Measurements from ENCODE around the gene HIPK2.

HIPK2 gene

DNA sequence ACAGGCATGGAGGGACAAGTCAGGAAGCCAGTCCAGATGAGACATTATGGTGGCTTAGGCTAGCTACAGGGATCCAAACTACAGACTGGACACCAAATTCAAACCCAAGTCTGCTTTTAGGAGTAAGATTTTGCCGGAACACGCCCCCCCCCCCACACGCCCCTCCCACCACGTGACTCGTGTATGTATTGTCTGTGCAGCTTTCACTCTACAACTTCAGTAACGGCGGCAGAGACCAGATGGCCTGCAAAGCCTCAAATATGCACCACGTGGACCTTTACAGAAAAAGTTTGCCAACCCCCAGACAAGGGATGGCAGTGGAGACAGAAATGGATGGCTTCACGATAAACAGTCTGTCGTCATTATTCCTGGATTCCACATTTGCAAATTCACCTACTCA, 14.5 kb downstream of the HIPK2 start:
- no peak overlapping the region for H3K4me2 ChIP-seq
- H3K79me2 ChIP-seq (ENCODE audit: insufficient read depth, low read depth) = peaks cover 80% of the 10 kb centered on the region; the same call in 1 of the 2 replicates

GRCh38 chr7:139762886-139763285, 14.9 kb downstream of the HIPK2 start:
- TF ChIP-seq CTCF (conservative IDR thresholded peaks at IDR 0.05; ENCODE audit: low read depth, low read length) = no peak
- Histone ChIP-seq H3K4me1 (ENCODE audit: low read depth, poor library complexity, severe bottlenecking) (peaks cover 35% of the 10 kb centered on the region), H3K9ac (no peak overlapping the region), H2AFZ (ENCODE audit: low read depth) (no peak overlapping the region), H3K4me3 (IDR thresholded peaks at IDR 0.05; ENCODE audit: insufficient read depth, low read depth, low read length) (no peak overlapping the region), H3K36me3 (ENCODE audit: insufficient read depth) (no peaks in the 10 kb centered on the region; the same call in 1 of the 2 replicates), H3K27ac (no peak overlapping the region), H3K27me3 (ENCODE audit: insufficient read depth, low read depth) (no peaks in the 10 kb centered on the region), H4K20me1 (ENCODE audit: insufficient read depth) (peaks cover 21% of the 10 kb centered on the region; the same call in 1 of the 2 replicates), H3K4me2 (no peak overlapping the region), H3K79me2 (ENCODE audit: insufficient read depth, low read depth) (peaks cover 83% of the 10 kb centered on the region; the same call in 1 of the 2 replicates)

More for the DNA sequence above, 14.5 kb downstream of the HIPK2 start:
- H2AFZ ChIP-seq (ENCODE audit: low read depth) = no peak overlapping the region
- H3K27ac ChIP-seq = no peak overlapping the region
- H3K9ac ChIP-seq = no peak overlapping the region
- peaks cover 35% of the 10 kb centered on the region for H3K4me1 ChIP-seq (ENCODE audit: low read depth, poor library complexity, severe bottlenecking)
- H3K27me3 ChIP-seq (ENCODE audit: insufficient read depth, low read depth) = no peaks in the 10 kb centered on the region
- TF ChIP-seq CTCF (conservative IDR thresholded peaks at IDR 0.05; ENCODE audit: low read depth, low read length) = no peak
- no peaks in the 10 kb centered on the region; the same call in 1 of the 2 replicates for H3K36me3 ChIP-seq (ENCODE audit: insufficient read depth)
- peaks cover 21% of the 10 kb centered on the region; the same call in 1 of the 2 replicates for H4K20me1 ChIP-seq (ENCODE audit: insufficient read depth)
- H3K4me3 ChIP-seq (IDR thresholded peaks at IDR 0.05; ENCODE audit: insufficient read depth, low read depth, low read length) = no peak overlapping the region

GRCh38 chr7:139758388-139758787, 19.4 kb downstream of the HIPK2 start:
- H3K4me1 ChIP-seq (ENCODE audit: low read depth, poor library complexity, severe bottlenecking) = peaks cover 23% of the 10 kb centered on the region
- no peak overlapping the region for H3K27ac ChIP-seq
- H3K36me3 ChIP-seq (ENCODE audit: insufficient read depth) = no peaks in the 10 kb centered on the region
- H3K79me2 ChIP-seq (ENCODE audit: insufficient read depth, low read depth) = peaks cover 70% of the 10 kb centered on the region
- H2AFZ ChIP-seq (ENCODE audit: low read depth) = no peak overlapping the region
- peaks cover 10% of the 10 kb centered on the region; the same call in 1 of the 2 replicates for H4K20me1 ChIP-seq (ENCODE audit: insufficient read depth)
- no peaks in the 10 kb centered on the region for H3K27me3 ChIP-seq (ENCODE audit: insufficient read depth, low read depth)
- no peak overlapping the region for H3K4me3 ChIP-seq (IDR thresholded peaks at IDR 0.05; ENCODE audit: insufficient read depth, low read depth, low read length)
- no peak for TF ChIP-seq CTCF (conservative IDR thresholded peaks at IDR 0.05; ENCODE audit: low read depth, low read length)
- H3K4me2 ChIP-seq = no peak overlapping the region; the same call in 1 of the 2 replicates
- H3K9ac ChIP-seq = no peak overlapping the region

DNA sequence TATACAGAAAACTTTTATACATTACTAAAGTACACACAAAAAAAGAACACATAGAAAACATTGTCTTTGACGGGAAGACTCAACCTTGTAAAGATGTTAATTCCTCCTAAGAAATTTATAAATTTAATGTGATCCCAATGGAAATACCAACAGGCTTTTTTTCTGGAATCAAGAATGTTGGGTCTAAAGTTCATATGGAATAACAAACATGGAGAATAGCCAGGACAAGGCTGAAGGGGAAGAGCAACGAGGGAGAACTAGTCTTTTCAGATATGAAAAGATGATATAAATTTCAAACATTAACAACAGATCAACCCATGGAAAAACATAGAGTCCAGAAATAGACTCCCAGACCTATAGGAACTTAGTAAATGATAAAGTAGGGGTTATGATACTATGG, 19.8 kb downstream of the HIPK2 start:
- no peaks in the 10 kb centered on the region for H3K27me3 ChIP-seq (ENCODE audit: insufficient read depth, low read depth)
- TF ChIP-seq CTCF (conservative IDR thresholded peaks at IDR 0.05; ENCODE audit: low read depth, low read length) = no peak
- peaks cover 23% of the 10 kb centered on the region for H3K4me1 ChIP-seq (ENCODE audit: low read depth, poor library complexity, severe bottlenecking)
- no peak overlapping the region for H3K4me3 ChIP-seq (IDR thresholded peaks at IDR 0.05; ENCODE audit: insufficient read depth, low read depth, low read length)
- no peak overlapping the region for H3K27ac ChIP-seq
- H3K4me2 ChIP-seq = peak overlapping the region; percentile 1; the same call in 1 of the 2 replicates
- H3K36me3 ChIP-seq (ENCODE audit: insufficient read depth) = no peaks in the 10 kb centered on the region
- peaks cover 73% of the 10 kb centered on the region for H3K79me2 ChIP-seq (ENCODE audit: insufficient read depth, low read depth)
- no peak overlapping the region for H3K9ac ChIP-seq
- H2AFZ ChIP-seq (ENCODE audit: low read depth) = no peak overlapping the region
- H4K20me1 ChIP-seq (ENCODE audit: insufficient read depth) = peaks cover 10% of the 10 kb centered on the region; the same call in 1 of the 2 replicates

Data from KMS-11 (cell line).